K562 (cell line): ENCODE measurements around the gene CDK11A. TPM values are rescaled to one million over a fixed set of nuclear protein-coding genes. Genes with fewer than 3 reads are reported as not detected.
A peak's percentile ranks its signal among the peaks of the same experiment; 100 is the strongest.

Experiments used
- ATAC-seq: fragments of 200-7000 bp; cut with Tn5 transposase; 3 replicates; pipeline ENCODE4 v1.9.1; 2020; ENCODE audit warnings: moderate library complexity
- BruUV-seq: library from RNA; stranded (reverse); fragments of 400-500 nt; replicated peaks from 2 replicates; lab custom pipeline; 2021; lab: Mats Ljungman, UMichigan
- CTCF ChIA-PET: fragments of 300-600 bp; formaldehyde crosslinking; extraction: SDS; loops from one replicate; lab custom pipeline; 2021; ENCODE audit warnings: low intra/inter-chr PET ratio; lab: Yijun Ruan, JAX
- POLR2A ChIA-PET: fragments of 300-600, 350-650 bp; sonication (Branson Sonifier 250); formaldehyde crosslinking; extraction: SDS; loops from one replicate; lab custom pipeline; 2021; ENCODE audit warnings: antibody characterized with exemption, inconsistent platforms; lab: Yijun Ruan, JAX
- DNase-seq, 4 experiments: peaks; one replicate each; pipeline versions ENCODE4 v3.0.0 to v3.0.0-alpha.2; 2011 to 2018; ENCODE audit warnings: low spot score in 3 of 4, mixed read lengths in 3 of 4; ENCODE audit errors: extremely low read depth in 1 of 4
- FAIRE-seq: peaks from 2 replicates; lab custom pipeline; 2011; peaks lifted over from hg19 to GRCh38; lab: Jason Lieb, UNC
- H2AFZ ChIP-seq: 2 replicates; pipeline ENCODE4 v1.6.0; 2011; ENCODE audit warnings: low read depth, low read length, control low read depth, inconsistent platforms
- H3K27ac ChIP-seq: fragments of 200-600 bp; 3 replicates; pipeline ENCODE4 v1.8.0; 2011; ENCODE audit warnings: low read depth, mild to moderate bottlenecking, control low read depth, inconsistent platforms, low read length, moderate library complexity, mixed read lengths; ENCODE audit errors: extremely low read depth
- H3K27me3 ChIP-seq, 2 experiments: fragments of 300-600 bp in 1 of 2; 2 replicates in 1 of 2; 3 replicates in 1 of 2; pipeline versions ENCODE4 v1.6.0 to v1.8.0; 2011; ENCODE audit warnings: inconsistent platforms in 2 of 2, low read length in 2 of 2, mild to moderate bottlenecking in 1 of 2, mixed read lengths in 1 of 2, moderate library complexity in 1 of 2; ENCODE audit not compliant: control insufficient read depth in 2 of 2, insufficient read depth in 2 of 2
- H3K36me3 ChIP-seq: fragments of 300-600 bp; 3 replicates; pipeline ENCODE4 v1.8.0; 2011; ENCODE audit warnings: mild to moderate bottlenecking, low read length, inconsistent platforms; ENCODE audit not compliant: control insufficient read depth, insufficient read depth
- H3K4me1 ChIP-seq, 2 experiments: fragments of 200-600 bp in 1 of 2; replicated peaks in 1 of 2; 2 replicates in 1 of 2; 3 replicates in 1 of 2; pipeline versions ENCODE4 v1.5.1 to v1.8.0; 2011; ENCODE audit warnings: inconsistent platforms in 2 of 2, low read length in 2 of 2, mild to moderate bottlenecking in 1 of 2, mixed read lengths in 1 of 2, moderate library complexity in 1 of 2; ENCODE audit not compliant: control insufficient read depth in 2 of 2, insufficient read depth in 2 of 2
- H3K4me2 ChIP-seq: 2 replicates; pipeline ENCODE4 v1.6.1; 2011; ENCODE audit warnings: low read length, control low read depth, inconsistent platforms, mixed read lengths; ENCODE audit not compliant: insufficient read depth
- H3K4me3 ChIP-seq: fragments of 200-600 bp; sonication (generic), shearing (Covaris generic); 2 replicates; pipeline ENCODE4 v1.5.1; 2016; ENCODE audit warnings: control low read depth, inconsistent platforms
- H3K79me2 ChIP-seq: fragments of 200-600 bp; 3 replicates; pipeline ENCODE4 v1.8.0; 2011; ENCODE audit warnings: low read length, inconsistent platforms; ENCODE audit not compliant: control insufficient read depth, insufficient read depth
- H3K9ac ChIP-seq, 2 experiments: 2 replicates each; pipeline versions ENCODE4 v1.6.0 to v1.6.1; 2011; ENCODE audit warnings: low read depth in 2 of 2, low read length in 2 of 2, control low read depth in 1 of 2, inconsistent platforms in 1 of 2, mild to moderate bottlenecking in 1 of 2, mixed read lengths in 1 of 2; ENCODE audit not compliant: insufficient read depth in 1 of 2
- H3K9me1 ChIP-seq: one replicate; pipeline ENCODE4 v1.6.0; 2011; ENCODE audit warnings: inconsistent platforms, mild to moderate bottlenecking, low read length, moderate library complexity; ENCODE audit not compliant: control insufficient read depth, insufficient read depth
- H3K9me3 ChIP-seq: replicated peaks from 2 replicates; pipeline ENCODE4 v1.5.1; 2011; ENCODE audit warnings: low read depth, low read length, inconsistent platforms; ENCODE audit not compliant: control insufficient read depth, insufficient read depth
- H4K20me1 ChIP-seq: replicated peaks from 2 replicates; pipeline ENCODE4 v1.6.1; 2011; ENCODE audit warnings: low read length, inconsistent platforms, mixed read lengths; ENCODE audit not compliant: control insufficient read depth, insufficient read depth
- DIDO1 ChIP-seq: fragments of 450-650 bp; IDR thresholded peaks from 2 replicates; pipeline ENCODE4 v1.6.1; 2016; ENCODE audit warnings: low read depth, missing biosample characterization, missing genetic modification characterization
- HOXB6 ChIP-seq: fragments of 250-450 bp; sonication (Bioruptor Pico); IDR thresholded peaks from 2 replicates; pipeline ENCODE4 v1.5.1; 2022; ENCODE audit warnings: mild to moderate bottlenecking, borderline replicate concordance
- RBFOX2 ChIP-seq: fragments of 200-400 bp; formaldehyde crosslinking; IDR thresholded peaks from 2 replicates; pipeline ENCODE4 v1.6.1; 2017; ENCODE audit warnings: low read depth, mild to moderate bottlenecking, low read length, moderate library complexity
- SIRT6 ChIP-seq: IDR thresholded peaks from one replicate; pipeline ENCODE4 v1.6.1; 2012; ENCODE audit warnings: low read depth, mild to moderate bottlenecking, control low read depth, inconsistent platforms, low read length, moderate library complexity
- ZBED1 ChIP-seq: IDR thresholded peaks from 2 replicates; pipeline ENCODE4 v1.6.1; 2014
- WGBS: fragments of 100-300 bp; shearing (Covaris generic); methylation state at CpG from one replicate; pipeline ENCODE4 v1.1.6; 2016; ENCODE audit warnings: low coverage, mixed read lengths; ENCODE audit not compliant: insufficient coverage; ENCODE audit errors: missing lambda C conversion rate; 5-methylcytosine and 5-hydroxymethylcytosine counted together
- in situ Hi-C: fragments of 300-500 bp; cut with MboI; formaldehyde crosslinking; loops from 4 replicates; pipeline ENCODE4 v1.15.0; 2018; ENCODE audit warnings: inconsistent platforms, mixed read lengths
- intact Hi-C: fragments of 100-400 bp; cut with micrococcal nuclease; formaldehyde crosslinking; loops from 2 replicates; pipeline ENCODE4 v1.14.2; 2022
- polyA plus RNA-seq, 8 experiments: library from polyadenylated mRNA; depleted of rRNA in 4 of 8; stranded (reverse) in 5 of 8; unstranded in 3 of 8; fragments of >200 nt; fragmentation: Nextera tagmentation in 2 of 8; fragmentation: Illumina TruSeq in 1 of 8; extraction: Ambion mirVana in 2 of 8; extraction: Trizol in 1 of 8; gene quantifications; 2 replicates each; pipeline versions ENCODE4 v1.2.1 to v1.2.3, GENCODE V29; 2011 to 2014; ENCODE audit warnings: inconsistent platforms in 1 of 8, missing spikeins in 1 of 8
- total RNA-seq, 7 experiments: library from RNA; depleted of rRNA in 6 of 7; stranded (reverse); fragments of >200 nt in 6 of 7; fragmentation: Illumina TruSeq in 2 of 7; extraction: Trizol in 2 of 7; gene quantifications; 2 replicates each; pipeline versions ENCODE4 v1.2.1 to v1.2.3, GENCODE V29; 2011 to 2021; ENCODE audit warnings: low replicate concordance in 1 of 7
- TF ChIP-seq, protein P1 (sequence below): fragments of 250-450 bp; sonication (Bioruptor Pico); IDR thresholded peaks from 2 replicates; pipeline ENCODE4 v1.9.0; 2021; ENCODE audit warnings: mild to moderate bottlenecking, inconsistent platforms

Gene CDK11A
- total and polyA plus RNA-seq, 9 of the 15 experiments (the other 6 are each of a cell fraction or from before 2014, with no cell fraction given): 4.5 to 71.0 (median 43.9) TPM

GRCh38 chr1:1763657-1764621 lies 39.8 kb upstream of the CDK11A start (continued):
- TF ChIP-seq, protein P1, sequence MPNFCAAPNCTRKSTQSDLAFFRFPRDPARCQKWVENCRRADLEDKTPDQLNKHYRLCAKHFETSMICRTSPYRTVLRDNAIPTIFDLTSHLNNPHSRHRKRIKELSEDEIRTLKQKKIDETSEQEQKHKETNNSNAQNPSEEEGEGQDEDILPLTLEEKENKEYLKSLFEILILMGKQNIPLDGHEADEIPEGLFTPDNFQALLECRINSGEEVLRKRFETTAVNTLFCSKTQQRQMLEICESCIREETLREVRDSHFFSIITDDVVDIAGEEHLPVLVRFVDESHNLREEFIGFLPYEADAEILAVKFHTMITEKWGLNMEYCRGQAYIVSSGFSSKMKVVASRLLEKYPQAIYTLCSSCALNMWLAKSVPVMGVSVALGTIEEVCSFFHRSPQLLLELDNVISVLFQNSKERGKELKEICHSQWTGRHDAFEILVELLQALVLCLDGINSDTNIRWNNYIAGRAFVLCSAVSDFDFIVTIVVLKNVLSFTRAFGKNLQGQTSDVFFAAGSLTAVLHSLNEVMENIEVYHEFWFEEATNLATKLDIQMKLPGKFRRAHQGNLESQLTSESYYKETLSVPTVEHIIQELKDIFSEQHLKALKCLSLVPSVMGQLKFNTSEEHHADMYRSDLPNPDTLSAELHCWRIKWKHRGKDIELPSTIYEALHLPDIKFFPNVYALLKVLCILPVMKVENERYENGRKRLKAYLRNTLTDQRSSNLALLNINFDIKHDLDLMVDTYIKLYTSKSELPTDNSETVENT (CRISPR knock-in tag): no peak
- TF ChIP-seq SIRT6 (no peak), ZBED1 (no peak)

DNA sequence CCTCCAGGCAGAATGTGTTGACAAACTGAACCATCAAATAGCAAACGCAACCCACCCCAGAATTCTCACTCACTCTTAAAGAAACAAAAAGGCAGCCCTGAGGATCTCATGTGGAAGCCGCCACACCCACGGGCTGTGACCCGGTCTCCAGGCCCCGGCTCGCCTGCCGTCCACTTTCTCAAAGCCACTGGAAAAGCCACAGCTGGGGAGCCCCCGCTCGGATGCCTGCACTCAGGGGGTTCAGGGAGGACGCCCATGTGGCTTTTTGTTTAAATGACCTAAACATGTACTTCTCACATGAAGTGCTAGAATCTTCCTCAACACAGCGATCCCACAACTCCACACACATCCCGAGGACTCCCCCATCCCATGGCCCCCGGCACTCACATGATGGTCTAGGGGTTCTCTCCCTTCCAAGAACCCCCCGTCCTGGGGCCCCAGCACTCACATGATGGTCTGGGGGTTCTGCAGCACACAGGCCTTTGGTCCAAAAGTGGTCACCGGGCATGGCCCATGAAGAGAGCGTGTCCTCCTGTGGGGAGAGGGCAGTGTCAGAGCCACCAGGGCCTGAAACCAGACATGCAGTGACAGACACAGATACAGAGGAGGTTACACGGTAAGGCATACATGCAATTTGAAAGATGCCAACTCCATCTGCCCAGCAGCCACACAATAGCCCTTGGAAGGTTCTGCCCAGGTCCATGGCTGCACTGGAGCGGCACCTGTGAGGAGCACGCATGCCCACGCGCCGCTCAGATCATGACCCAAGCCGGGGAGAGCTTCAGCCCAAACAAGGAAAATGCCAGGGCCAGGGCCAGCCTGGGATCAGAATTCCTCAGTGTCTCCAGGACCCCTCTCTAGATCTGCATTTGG lies 37.6 kb upstream of the CDK11A start:
- BruUV-seq: no TSS peak
- TF ChIP-seq RBFOX2: peak; percentile 9; the same call in 1 of the 2 replicates
- no peak for TF ChIP-seq DIDO1 (tag)
- TF ChIP-seq HOXB6 (CRISPR knock-in tag): no peak
- Histone ChIP-seq H3K9me1 (peaks cover 9% of the 10 kb centered on the region), H3K4me2 (no peak overlapping the region), H3K4me1 (peaks cover 16 to 54% of the 10 kb centered on the region in 2 experiments), H3K27me3 (no peaks in the 10 kb centered on the region), H3K9ac (peak overlapping the region in 1 of 2 experiments; percentile 54; a peak in 1 of 4 replicates), H3K4me3 (no peak overlapping the region), H2AFZ (no peak overlapping the region), H3K27ac (no peak overlapping the region), H3K9me3 (no peaks in the 10 kb centered on the region), H3K36me3 (peaks cover 94% of the 10 kb centered on the region), H3K79me2 (peaks cover 78% of the 10 kb centered on the region), H4K20me1 (0 out of 2 replicates have a peak, but pooled peaks cover 5% of the 10 kb centered on the region)
- ATAC-seq (no peak), DNase-seq (peak in 1 of 4 experiments; percentile 9), FAIRE-seq (no peak)
- POLR2A ChIA-PET: interaction anchor here (1.1 kb wide), 1 partner anchor 147 kb away, joined by 5 read pairs; no protein-coding TSS in a partner anchor
- CTCF ChIA-PET: no interaction called here
- in situ Hi-C loops: no loop called here
- WGBS: 96% methylated on average over 23 of the region's 23 CpGs
- intact Hi-C loops: no loop called here
